ENCODE measurements around the gene DNAH14.
A peak's percentile ranks its signal among the peaks of the same experiment; 100 is the strongest.

DNA sequence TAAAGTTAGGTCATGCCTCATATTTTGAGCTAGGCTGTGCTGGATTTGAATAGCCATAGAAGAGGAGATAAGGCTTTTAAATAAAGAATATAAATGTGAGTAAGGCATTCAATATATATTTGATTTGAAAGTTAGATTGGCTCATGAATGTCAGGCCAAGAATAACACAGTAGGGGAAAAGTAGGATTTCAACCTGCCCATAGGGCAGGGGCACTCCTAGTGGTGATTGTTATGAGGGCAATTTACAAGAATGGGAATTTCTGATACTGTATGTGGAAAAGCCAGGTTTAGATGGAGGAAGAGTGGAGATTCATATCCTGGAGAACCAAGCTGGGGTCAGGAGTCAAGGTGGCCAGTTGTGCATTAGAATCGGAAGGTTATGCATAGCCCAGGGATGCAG is 74.9 kb downstream of the DNAH14 start:
- TF ChIP-seq CTCF (IDR thresholded peaks at IDR 0.05 in 2 of 3, conservative IDR thresholded peaks at IDR 0.05 in 1 of 3; ENCODE audit: borderline replicate concordance in 1 of 3, insufficient read depth in 1 of 3, low read depth in 2 of 3, low read length in 2 of 3) (peak; percentile 3 to 60 (median 53); a peak in 4 of 6 replicates), POLR2A (IDR thresholded peaks at IDR 0.05; ENCODE audit: borderline replicate concordance, extremely low read depth, insufficient read depth, insufficient read length) (no peak), RAD21 (IDR thresholded peaks at IDR 0.05; ENCODE audit: low read depth) (no peak; the same call in 1 of the 2 replicates)
